Left renal cortex interstitium (tissue), 4 donors: ENCODE measurements around the gene THSD4. TPM values are rescaled to one million over a fixed set of nuclear protein-coding genes. Genes with fewer than 3 reads are reported as not detected.

Source experiments
- DNase-seq, 4 donors: peaks; one replicate each; pipeline ENCODE4 v3.0.0-alpha.2; 2013; ENCODE audit warnings: low read depth in 4 of 4, low spot score in 2 of 4, missing footprints in 1 of 4
- polyA plus RNA-seq, 4 donors: library from polyadenylated mRNA; unstranded; fragments of 120-200 nt; gene quantifications; one replicate each; pipeline ENCODE4 v1.2.1, GENCODE V29; 2013; ENCODE audit not compliant: insufficient read length in 4 of 4

Gene THSD4
- polyA plus RNA-seq, 4 donors: 30.0 to 48.5 (median 35.9) TPM

- no peak for DNase-seq
These were observed 568.4 kb downstream of the THSD4 start for GRCh38 chr15:71683411-71684274.

- no peak for DNase-seq
These were observed 570.2 kb downstream of the THSD4 start for GRCh38 chr15:71685420-71685993.

- no peak for DNase-seq
These were observed 571.2 kb downstream of the THSD4 start for GRCh38 chr15:71686221-71687050.

- DNase-seq: no peak
These were observed 572.7 kb downstream of the THSD4 start for GRCh38 chr15:71687902-71688508.

- no peak for DNase-seq
These were observed 573.3 kb downstream of the THSD4 start for GRCh38 chr15:71688509-71689094.

- DNase-seq: no peak
These were observed 575.8 kb downstream of the THSD4 start for GRCh38 chr15:71691081-71691457.

GRCh38 chr15:71691458-71692417 lies 576.5 kb downstream of the THSD4 start:
- DNase-seq: no peak

- no peak for DNase-seq
These were observed 582.0 kb downstream of the THSD4 start for GRCh38 chr15:71697236-71697635.

GRCh38 chr15:71698030-71698429 lies 582.8 kb downstream of the THSD4 start:
- DNase-seq: no peak

GRCh38 chr15:71698742-71699141 lies 583.5 kb downstream of the THSD4 start:
- no peak for DNase-seq

- DNase-seq: no peak
These were observed 584.7 kb downstream of the THSD4 start for GRCh38 chr15:71699977-71700376.

GRCh38 chr15:71701808-71702207 lies 586.5 kb downstream of the THSD4 start:
- DNase-seq: no peak

GRCh38 chr15:71702496-71702895 lies 587.2 kb downstream of the THSD4 start:
- no peak for DNase-seq

GRCh38 chr15:71705151-71705550 lies 589.9 kb downstream of the THSD4 start:
- DNase-seq: no peak

- DNase-seq: no peak
These were observed 591.4 kb downstream of the THSD4 start for GRCh38 chr15:71706461-71707229.

- no peak for DNase-seq
These were observed 592.2 kb downstream of the THSD4 start for GRCh38 chr15:71707230-71708050.

GRCh38 chr15:71708051-71708429 lies 592.8 kb downstream of the THSD4 start:
- no peak for DNase-seq

GRCh38 chr15:71708741-71709140 lies 593.5 kb downstream of the THSD4 start:
- no peak for DNase-seq
